GM21786 (cell line): ENCODE data around the gene NCR3LG1.

Source experiments
- ATAC-seq: cut with Tn5 transposase; IDR thresholded peaks from one replicate; pipeline ENCODE4 v1.9.1; 2021; ENCODE audit not compliant: unreplicated experiment

The NCR3LG1 gene

DNA sequence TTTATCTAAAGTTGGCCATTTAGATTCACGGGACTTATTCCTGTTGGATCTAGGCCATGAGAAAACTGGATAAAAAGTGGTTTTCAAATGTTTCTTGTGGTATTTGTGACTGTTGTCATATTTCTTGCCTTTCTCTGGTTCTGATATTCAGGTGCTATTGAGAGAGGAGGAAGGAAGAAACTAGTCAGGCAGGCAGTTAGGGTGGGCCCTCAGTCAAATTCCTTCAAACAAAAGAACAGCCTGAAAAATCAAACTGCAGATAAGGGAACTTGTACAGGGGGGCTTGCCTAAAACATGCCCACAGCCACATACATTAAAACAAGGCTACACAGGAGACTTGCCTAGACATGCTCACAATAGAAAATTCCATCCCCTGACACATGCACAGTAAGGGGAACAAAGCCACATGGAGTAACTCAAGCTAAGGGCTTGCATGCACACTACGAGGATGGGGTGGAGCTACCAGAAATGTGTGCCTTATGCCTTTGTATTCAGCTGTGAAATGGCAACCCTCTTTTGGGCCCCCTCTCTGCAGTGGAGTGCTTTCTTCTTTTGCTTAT lies 18.2 kb downstream of the NCR3LG1 start:
- ATAC-seq, result no peak

DNA sequence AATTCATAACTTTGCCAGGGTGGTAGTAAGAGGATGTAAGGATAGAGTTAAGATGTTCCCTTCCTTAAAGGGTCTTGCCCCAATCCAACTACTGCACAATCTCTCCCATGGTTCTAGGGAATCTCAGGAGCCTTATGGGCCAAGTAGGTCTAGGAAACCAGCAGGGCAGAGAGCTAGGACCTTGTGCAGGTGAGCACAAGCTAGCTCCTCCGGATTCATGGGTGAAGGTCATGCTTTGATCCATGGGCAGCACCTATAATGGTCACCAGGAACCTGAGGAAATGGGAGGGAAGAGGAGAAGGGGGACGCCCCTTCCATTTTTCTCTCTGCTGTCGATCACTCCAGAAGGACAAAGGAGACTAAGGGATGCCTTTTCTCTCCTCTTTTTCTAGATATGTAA lies 20.0 kb downstream of the NCR3LG1 start:
- ATAC-seq, result no peak

DNA sequence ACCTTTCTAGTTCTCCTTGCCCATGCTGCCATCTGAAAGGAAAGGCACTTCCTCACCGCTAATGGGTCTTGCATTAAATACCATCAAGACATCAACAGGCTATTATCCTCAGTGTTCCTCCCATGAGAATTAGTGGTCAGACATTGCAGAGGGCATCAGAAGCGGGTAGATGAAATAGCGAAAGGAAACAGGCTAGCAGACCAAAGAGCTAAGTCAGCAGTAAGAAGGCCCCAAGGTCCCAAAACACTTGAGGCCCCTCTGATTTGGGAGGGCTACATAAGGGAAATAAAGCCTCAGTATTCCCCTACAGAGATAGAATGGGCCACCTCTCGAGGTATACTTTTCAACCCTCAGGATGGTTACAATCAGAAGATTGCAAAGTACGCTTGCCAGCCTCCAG lies 23.9 kb downstream of the NCR3LG1 start:
- ATAC-seq, result no peak

DNA sequence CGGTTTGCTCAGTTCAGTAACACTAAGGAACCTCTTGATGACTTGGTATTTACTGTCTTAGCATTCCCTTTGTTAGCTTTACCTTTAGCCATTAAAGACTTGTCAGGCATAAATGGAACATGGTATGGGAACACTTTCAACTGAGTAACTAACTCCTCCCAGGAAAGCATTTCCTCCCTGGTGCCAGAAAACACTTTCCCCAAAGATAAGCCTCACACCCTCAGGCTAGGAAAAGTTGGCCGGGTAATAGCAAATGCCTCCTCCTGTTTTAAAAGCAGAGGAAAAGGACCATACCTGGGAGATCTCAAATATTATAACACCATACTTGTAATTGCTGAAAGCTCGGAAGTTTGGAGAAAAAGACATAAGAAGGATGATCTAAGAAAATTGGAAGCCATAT lies 24.9 kb downstream of the NCR3LG1 start:
- ATAC-seq, result no peak

DNA sequence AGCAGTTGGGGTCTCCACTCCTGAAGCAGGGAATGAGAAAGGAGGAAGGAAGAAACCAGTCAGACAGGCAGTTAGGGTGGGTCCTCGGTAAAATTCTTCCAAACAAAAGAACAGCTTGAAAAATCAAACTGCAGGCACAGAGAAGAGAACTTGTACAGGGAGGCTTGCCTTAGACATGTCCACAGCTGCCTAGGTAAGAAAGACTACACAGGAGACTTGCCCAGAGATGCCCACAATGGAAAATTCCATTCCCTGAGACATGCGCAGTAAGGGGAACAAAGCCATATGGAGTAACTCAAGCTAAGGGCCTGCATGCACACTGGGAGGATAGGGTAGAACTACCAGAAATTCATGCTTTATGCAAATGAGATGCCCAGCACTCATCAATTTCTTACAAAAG lies 27.1 kb downstream of the NCR3LG1 start:
- ATAC-seq, result no peak

DNA sequence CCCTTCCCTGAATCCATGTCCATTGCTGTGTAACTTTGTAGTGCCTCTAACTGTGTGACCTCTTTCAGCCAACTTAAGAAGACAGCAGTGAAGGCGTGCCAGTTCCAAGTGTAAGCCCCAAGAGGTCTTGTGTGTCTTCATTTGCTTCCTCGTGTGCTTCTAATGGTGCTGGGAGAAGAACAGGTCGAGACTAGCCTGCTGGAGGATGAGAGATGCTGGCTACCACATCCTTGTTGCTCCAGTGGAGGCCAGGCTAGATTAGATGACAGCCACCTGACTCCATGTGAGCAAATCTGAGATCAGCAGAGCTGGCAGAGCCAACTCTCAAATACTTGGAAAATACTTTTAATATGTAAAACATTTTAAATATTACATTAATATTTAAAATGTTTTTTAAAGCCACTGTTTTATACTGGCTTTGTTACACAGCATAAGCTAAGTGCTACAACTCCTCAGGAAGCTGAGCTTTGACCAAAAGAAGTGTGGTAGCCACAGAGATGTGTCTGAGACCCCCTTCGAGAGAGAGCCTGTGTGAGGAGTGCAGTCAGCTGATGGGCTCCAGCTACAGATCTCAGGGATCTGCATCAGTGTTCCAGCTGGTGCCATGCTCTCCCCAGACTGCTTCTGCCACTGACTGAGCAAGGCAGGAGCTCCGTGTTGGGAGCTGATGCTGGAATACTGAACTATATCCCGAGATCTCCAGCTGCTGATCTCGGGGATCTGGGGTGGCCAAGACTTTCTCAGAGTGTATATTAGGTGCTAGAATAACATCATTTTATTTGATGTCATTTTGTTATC lies 28.0 kb downstream of the NCR3LG1 start:
- no peak for ATAC-seq

DNA sequence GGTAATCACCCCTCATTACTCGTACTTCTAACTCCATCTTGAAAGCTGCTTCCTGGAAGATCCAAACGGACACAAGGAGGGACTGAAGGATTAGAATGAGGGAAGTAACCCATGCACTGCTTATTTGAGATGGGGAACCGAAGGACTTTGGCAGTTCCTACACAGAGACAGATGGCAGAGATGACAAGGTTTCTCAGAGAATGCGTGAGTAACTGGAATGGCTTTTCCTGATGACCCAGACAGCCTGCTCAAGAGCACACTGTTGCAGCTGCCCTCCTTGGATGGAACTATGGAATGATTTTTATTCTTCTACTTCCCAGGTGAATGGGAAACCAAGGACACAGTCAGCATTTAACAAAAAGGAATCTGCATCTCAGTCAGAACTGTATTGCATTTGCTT lies 29.6 kb downstream of the NCR3LG1 start:
- ATAC-seq, result no peak

DNA sequence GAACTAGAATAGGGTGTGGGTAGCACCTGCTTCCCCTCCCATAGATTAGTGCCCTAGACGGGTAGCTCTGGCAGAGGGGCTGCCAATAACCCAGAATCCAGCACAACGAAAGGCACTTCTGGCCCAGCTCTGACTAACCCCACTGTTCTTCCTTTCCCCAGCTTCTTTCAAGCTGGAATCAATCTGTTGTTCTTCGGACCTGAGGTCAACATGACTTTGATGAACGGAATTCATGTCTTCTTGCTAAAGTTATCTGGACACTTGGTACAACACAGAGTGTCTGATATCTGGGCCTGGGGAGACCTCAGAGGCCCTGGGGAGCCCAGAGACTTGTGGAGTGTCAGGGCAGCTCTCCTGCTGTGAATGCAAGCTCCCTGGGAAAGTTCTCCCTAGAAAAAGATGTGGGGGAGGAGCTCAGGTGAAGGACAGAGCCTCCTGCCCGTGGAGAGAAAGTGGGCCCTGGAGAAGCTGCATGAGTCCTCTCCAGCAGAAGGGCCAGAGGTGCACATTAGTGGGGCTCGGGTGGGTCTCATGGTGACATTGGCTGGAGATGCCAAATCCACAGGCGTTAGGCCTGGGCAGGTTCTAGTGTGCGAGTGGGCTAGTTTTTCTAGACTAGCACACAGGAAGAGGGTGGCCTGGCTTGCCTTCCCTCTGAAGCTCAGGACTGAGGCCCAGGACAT lies 30.6 kb downstream of the NCR3LG1 start:
- ATAC-seq, result no peak

DNA sequence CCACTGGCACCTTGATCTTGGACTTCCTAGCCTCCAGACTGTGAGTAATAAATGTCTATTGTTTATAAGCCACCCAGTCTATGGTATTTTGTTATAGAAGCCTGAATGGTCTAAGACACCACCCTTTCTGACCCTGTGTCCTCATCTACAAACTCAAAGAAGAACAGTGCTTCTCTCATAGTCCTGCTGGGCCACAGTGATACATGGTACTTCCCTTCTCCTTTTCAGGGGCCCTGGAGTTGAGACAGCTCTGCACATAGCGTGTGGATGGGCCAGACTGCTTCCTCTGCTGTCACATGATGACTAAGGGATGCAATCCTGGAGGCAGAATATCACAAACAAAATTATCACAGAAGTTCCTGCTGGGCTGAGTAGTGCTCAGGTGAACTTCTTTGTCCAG lies 31.9 kb downstream of the NCR3LG1 start:
- peak; percentile 10 for ATAC-seq

DNA sequence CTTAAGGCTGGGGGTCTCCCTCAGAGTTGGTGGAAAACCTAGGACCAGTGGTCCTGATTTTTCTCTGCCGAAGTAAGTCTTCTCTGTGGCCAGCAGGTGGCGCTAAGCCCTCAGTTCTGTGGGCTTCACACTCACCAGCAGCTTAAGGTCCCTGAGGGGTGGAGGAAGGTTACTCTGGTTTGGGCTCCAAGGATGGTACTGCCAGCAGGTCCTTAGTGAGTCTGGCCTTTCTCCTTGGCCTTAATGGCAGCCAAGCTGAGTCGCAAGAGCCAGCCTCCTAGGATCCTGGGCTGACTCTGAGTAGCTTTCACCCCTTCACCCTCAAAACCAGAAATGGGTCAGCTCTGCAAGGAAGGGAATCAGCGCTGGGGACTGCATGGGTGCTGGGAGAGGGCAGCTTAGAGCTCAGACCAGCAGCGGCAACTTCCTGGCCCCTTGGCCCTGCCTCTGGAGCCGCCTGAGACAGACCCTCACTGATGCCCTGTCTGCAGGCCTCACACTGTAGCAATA lies 32.5 kb downstream of the NCR3LG1 start:
- ATAC-seq, result peak; percentile 56

DNA sequence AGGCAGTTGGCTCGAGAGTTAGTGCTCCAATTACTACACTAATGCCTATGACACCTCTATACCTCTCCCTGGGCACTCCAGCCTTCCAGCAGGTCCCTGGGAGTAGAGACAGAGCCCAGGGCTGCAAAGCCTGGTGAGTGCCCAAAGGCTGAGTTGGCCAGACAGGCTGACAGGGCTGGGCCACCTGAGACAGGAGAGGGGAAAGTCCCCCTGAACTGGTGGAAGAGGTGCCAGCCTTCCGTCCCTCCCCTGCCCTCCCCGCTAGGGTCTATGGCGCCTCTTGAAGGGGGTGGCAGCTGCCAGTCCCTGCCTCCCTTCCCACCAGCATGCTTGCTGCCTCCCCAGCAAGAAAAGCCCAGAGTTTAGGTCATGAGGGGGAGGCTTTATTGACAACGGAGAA lies 33.9 kb downstream of the NCR3LG1 start:
- ATAC-seq, result no peak

DNA sequence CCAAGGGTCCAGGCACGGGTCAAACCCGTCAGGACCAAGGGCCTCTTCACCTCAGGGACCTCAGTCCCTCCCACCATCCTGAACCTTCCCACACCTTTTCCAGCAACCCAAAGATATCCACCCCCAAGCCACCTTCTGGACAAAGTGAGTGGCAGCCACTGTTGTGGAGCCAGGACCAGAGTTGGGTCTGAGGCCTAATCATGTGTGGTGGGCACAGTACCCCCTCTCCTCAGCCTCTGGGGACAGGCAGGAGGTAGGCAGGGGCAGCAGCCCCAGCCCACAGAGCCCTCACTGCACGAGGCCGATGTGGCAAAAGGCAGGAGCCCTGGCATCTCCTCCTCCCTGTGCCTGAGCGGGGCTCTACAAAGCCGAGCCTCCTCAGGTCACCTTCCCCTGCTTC lies 34.3 kb downstream of the NCR3LG1 start:
- no peak for ATAC-seq

DNA sequence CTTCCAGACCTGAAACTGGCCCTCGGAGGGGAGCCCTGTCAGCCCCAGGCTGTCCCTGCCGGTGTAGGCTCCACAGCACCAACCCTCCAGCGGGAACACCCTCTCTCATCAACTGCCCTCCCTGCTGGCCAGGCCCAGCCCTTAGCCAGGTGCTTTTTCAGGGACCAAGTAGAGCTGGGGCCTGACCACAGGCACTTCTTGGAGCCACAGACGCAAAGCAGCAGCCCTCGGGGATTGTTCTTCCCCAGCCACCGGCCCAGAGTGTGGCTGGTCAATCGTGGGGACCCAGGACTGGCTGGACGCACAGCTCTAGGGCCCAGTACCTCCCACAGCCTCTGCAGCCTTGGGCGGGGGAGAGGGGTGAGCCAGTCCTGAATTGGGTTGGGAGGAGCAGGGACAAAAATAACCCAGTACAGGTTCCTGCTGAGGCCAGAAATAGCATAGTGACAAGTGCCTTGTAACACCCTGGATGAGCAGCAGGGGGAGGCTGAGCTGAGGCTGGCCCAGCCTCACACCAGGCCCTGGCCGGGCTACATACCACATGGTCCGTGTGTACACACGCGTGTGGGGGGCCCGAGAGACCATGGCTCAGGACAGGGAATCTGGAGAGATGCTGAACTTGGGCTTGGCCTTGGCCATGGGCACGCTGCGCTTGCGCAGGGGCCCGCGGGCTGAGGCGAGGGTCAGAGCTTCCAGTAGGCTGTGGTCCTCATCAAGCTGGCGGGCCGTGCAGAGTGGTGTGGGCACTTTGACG lies 34.9 kb downstream of the NCR3LG1 start:
- ATAC-seq, result no peak

DNA sequence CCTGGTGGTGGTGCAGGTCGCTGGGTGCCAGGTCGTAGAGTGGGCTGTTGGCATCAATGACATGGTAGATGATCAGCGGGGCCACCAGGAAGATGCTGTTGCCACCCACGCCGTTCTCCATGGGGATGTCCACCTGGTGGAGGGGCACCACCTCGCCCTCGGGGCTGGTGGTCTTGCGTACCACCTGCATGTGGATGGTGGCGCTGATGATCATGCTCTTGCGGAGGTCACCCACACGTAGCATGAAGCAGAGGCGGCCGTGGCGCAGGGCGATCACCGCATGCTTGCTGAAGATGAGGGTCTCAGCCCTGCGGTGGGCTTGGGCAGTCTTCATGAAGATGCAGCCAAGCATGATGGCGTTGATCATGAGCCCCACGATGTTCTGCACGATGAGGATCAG lies 35.7 kb downstream of the NCR3LG1 start:
- no peak for ATAC-seq

DNA sequence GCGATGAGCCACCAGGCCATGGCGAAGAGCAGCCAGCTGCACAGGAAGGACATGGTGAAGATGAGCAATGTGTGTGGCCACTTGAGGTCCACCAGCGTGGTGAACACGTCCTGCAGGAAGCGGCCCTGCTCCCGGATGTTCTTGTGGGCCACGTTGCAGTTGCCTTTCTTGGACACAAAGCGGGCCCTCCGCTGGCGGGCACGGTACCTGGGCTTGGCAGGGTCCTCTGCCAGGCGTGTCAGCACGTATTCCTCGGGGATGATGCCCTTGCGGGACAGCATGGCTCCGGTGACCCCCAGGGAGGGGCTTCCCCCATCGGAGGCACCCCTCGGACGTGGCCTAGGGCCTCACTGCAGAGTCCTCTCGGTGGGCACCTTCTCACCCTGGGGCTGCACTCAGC lies 36.2 kb downstream of the NCR3LG1 start:
- ATAC-seq, result no peak

DNA sequence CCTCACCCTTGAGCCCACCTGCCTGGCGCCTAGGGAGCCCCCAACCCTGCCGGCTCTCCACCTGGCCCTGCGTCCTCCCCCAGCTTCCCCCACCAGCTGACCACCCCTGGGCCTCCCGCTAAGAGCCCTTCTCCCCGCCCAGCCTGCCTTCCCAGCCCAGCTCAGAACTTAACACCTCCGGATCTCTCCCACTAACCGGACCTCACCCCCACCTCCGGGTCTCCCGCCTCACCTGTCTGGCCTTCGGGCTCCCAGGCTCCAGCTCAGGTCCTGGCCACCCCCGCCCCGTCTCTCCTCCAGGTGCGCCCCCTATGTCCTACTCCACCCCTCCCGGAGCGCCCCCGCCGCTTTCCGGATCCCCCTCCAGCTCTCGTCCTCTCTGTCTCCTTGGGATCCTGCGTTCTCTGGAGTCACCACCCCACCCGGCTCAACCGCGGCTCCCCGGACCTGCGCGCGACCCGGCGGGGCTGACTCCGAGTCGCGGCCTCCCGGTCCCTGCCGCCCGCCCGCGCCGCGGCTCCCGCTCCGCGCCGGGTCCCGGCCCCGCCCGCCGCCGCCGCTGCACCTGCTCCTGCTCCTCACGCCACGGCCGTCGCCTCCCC lies 37.1 kb downstream of the NCR3LG1 start, which contains the start of gene KCNJ11:
Gene KCNJ11, minus strand, starts transcription at position 51 of the 602 bp plus-strand sequence. CDS start 568 bp downstream, outside the sequence.
- ATAC-seq, result peak; percentile 39

DNA sequence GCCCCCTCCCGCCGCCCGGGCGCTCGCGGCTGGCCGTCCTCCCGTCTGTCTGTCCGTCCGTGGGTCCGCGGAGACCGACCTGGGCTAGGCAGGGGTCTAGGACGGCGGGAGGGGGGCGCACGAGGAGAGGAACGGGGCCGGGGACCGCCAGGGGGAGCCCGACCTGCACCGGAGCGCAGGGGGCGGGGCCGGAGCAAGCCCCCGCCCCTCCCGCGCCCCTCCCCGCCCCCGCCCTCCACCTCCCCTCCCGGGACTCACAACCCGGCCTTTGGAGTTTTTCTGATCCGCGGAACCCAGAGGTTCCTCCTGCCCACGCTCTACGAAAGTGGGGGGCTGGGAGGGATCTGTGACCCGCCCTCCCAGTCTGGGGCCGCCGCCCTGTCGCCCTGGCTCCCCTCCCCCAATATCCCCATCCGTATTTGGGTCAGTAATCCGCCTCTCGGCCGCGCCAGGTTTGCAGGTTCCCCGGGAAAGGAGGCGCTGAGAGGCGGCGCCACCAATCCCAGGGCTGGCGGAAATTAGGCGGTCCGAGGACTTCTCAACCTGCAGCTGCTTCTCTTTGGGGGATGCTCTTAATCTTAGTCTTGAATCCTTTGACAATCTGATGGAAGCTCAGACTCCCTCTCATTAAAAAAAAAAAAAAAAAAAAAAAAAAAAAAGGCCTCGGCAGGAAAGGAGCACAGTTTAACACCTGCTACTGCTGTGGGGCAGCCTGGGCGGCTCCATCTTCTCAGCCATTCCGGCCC lies 37.8 kb downstream of the NCR3LG1 start:
- peak; percentile 53 for ATAC-seq

DNA sequence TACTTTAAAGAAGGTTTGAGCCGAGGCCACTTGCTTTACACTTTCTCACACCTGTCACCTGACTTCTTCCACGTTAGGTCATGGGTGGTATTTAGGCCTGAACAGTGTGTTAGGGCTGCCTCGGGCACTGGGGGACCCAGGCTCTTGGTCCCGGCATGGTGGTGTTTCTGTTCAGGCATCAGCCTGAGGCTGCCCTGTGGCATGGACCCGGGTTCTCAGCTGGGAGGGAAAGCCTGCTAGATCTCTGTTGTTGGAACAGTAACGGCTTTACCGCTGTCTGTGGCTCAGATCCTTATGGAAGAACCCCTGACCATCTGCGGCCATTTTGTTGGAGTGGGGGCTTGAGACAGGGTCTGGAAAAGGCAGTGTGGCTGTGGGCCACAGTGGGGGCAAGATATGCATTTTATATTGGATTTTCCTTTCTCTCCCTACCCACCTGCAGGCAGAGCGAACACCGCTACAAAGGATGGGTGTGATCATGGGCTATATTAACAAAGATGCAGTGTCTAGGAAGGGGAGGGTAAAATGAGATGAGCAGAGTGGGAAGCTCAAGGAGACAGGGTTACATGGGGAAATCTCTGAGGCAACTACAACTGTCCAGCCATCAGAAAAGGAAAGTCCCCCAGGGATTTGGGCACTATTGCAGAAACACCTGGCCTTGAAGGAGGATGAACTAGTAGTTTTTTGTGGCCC lies 38.5 kb downstream of the NCR3LG1 start:
- ATAC-seq, result no peak

DNA sequence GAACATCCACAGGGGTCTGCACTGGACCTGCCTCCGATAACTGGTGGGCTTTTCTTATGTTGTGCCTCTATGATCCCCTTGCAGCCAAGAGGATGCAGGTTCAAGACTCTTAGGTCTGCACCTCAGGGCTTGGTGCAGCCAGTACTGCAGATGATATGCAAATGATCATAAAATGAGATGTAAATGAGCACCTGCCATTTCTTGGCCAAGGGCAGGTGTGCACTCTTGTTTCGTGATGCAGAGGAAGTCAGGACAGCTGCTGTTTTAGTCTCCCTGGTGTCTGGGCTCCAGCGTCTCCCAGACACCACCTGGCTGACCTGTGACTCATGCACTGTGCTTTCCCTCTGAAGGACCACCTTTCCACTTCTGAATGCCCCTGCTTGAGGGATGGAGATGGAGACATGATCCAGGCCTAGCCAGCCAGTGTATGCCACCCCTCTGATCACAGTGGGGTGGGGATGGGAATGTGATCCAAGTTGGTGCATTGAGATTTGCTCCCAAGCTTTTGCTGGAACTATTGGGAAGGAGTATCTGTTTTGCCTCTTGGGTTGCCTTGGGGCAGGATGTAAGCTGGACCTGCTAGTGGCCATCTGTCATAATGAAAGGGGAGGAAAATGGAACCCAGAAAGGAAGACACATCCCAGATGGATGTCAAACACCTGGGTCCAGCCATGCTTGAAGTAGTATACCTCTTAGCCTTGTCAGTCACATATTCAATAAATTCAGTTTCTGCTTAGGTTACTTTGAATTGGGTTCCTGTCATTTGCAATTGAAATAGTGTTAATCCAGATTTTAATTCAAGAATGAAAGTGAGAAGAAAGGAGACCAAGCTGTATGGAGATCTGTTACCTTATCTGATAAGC lies 40.1 kb downstream of the NCR3LG1 start:
- ATAC-seq, result no peak
